KOPT-K1 (cell line): ENCODE data around the gene MRGPRF.

ENCODE experiments used
- H3K27ac ChIP-seq: fragments of 200-600 bp; sonication (generic); 2 replicates; pipeline ENCODE4 v1.5.1; 2016; ENCODE audit warnings: antibody characterized with exemption, mild to moderate bottlenecking, low read depth, low read length; ENCODE audit not compliant: poor library complexity, severe bottlenecking
- H3K36me3 ChIP-seq: fragments of 200-600 bp; sonication (generic); 2 replicates; pipeline ENCODE4 v1.5.1; 2017; ENCODE audit warnings: antibody characterized with exemption, mild to moderate bottlenecking, low read length, moderate library complexity; ENCODE audit not compliant: insufficient read depth
- H3K9me3 ChIP-seq: fragments of 200-600 bp; sonication (generic); 2 replicates; pipeline ENCODE4 v1.5.1; 2017; ENCODE audit warnings: antibody characterized with exemption, low read length, mild to moderate bottlenecking; ENCODE audit not compliant: insufficient read depth, poor library complexity, severe bottlenecking

MRGPRF gene

GRCh38 chr11:69039501-69039900 is 26.5 kb upstream of the MRGPRF start:
- H3K9me3 ChIP-seq = no peaks in the 10 kb centered on the region
- no peak overlapping the region for H3K27ac ChIP-seq

GRCh38 chr11:69037544-69037943 is 24.5 kb upstream of the MRGPRF start:
- H3K9me3 ChIP-seq = no peaks in the 10 kb centered on the region
- H3K27ac ChIP-seq = no peak overlapping the region
- H3K36me3 ChIP-seq = no peaks in the 10 kb centered on the region

More at GRCh38 chr11:69039501-69039900, 26.5 kb upstream of the MRGPRF start:
- no peaks in the 10 kb centered on the region for H3K36me3 ChIP-seq

- Histone ChIP-seq H3K27ac (no peak overlapping the region), H3K9me3 (no peaks in the 10 kb centered on the region), H3K36me3 (no peaks in the 10 kb centered on the region)
Measured at GRCh38 chr11:69037074-69037473, 24.0 kb upstream of the MRGPRF start.

- Histone ChIP-seq H3K27ac (no peak overlapping the region), H3K9me3 (no peaks in the 10 kb centered on the region), H3K36me3 (no peaks in the 10 kb centered on the region)
Measured at GRCh38 chr11:69035946-69036340, 22.9 kb upstream of the MRGPRF start.

- Histone ChIP-seq H3K36me3 (no peaks in the 10 kb centered on the region), H3K9me3 (no peaks in the 10 kb centered on the region), H3K27ac (no peak overlapping the region)
Measured at GRCh38 chr11:69035150-69035945, 22.3 kb upstream of the MRGPRF start.

- Histone ChIP-seq H3K27ac (no peak overlapping the region), H3K36me3 (no peaks in the 10 kb centered on the region), H3K9me3 (no peaks in the 10 kb centered on the region)
Measured at GRCh38 chr11:69034123-69034867, 21.2 kb upstream of the MRGPRF start.

GRCh38 chr11:69033431-69033830 is 20.4 kb upstream of the MRGPRF start:
- no peaks in the 10 kb centered on the region for H3K36me3 ChIP-seq
- no peaks in the 10 kb centered on the region for H3K9me3 ChIP-seq
- no peak overlapping the region for H3K27ac ChIP-seq

- H3K27ac ChIP-seq = no peak overlapping the region
- no peaks in the 10 kb centered on the region for H3K9me3 ChIP-seq
- no peaks in the 10 kb centered on the region for H3K36me3 ChIP-seq
Measured at GRCh38 chr11:69032833-69033232, 19.8 kb upstream of the MRGPRF start.

GRCh38 chr11:69030301-69030700 is 17.3 kb upstream of the MRGPRF start:
- H3K9me3 ChIP-seq = no peaks in the 10 kb centered on the region
- H3K27ac ChIP-seq = no peak overlapping the region

GRCh38 chr11:69027704-69028372 is 14.8 kb upstream of the MRGPRF start:
- no peaks in the 10 kb centered on the region for H3K36me3 ChIP-seq
- no peaks in the 10 kb centered on the region for H3K9me3 ChIP-seq
- no peak overlapping the region for H3K27ac ChIP-seq

More at GRCh38 chr11:69030301-69030700, 17.3 kb upstream of the MRGPRF start:
- H3K36me3 ChIP-seq = no peaks in the 10 kb centered on the region

- Histone ChIP-seq H3K27ac (no peak overlapping the region), H3K9me3 (no peaks in the 10 kb centered on the region), H3K36me3 (no peaks in the 10 kb centered on the region)
Measured at GRCh38 chr11:69024509-69024908, 11.5 kb upstream of the MRGPRF start.

GRCh38 chr11:69022260-69022659 is 9.2 kb upstream of the MRGPRF start:
- H3K27ac ChIP-seq = no peak overlapping the region
- no peaks in the 10 kb centered on the region for H3K9me3 ChIP-seq
- H3K36me3 ChIP-seq = no peaks in the 10 kb centered on the region

- Histone ChIP-seq H3K36me3 (no peaks in the 10 kb centered on the region), H3K27ac (no peak overlapping the region), H3K9me3 (no peaks in the 10 kb centered on the region)
Measured at GRCh38 chr11:69018924-69019323, 5.9 kb upstream of the MRGPRF start.

GRCh38 chr11:69017951-69018350 is 4.9 kb upstream of the MRGPRF start:
- H3K36me3 ChIP-seq = no peaks in the 10 kb centered on the region
- H3K27ac ChIP-seq = no peak overlapping the region

GRCh38 chr11:69014898-69015549 is 2.0 kb upstream of the MRGPRF start:
- no peaks in the 10 kb centered on the region for H3K36me3 ChIP-seq
- no peak overlapping the region for H3K27ac ChIP-seq
- H3K9me3 ChIP-seq = no peaks in the 10 kb centered on the region

More at GRCh38 chr11:69017951-69018350, 4.9 kb upstream of the MRGPRF start:
- no peaks in the 10 kb centered on the region for H3K9me3 ChIP-seq
